DMS53 (cell line): ENCODE measurements around the gene ACKR1.

Source experiments
- DNase-seq: peaks from one replicate; lab custom pipeline; 2025; lab: John Stamatoyannopoulos, UW

ACKR1 gene

GRCh38 chr1:159204161-159205141 is at the start of gene ACKR1:
Gene ACKR1, plus strand, starts transcription at chr1:159204875. Its CDS starts 85 bp downstream, at chr1:159204960.
- DNase-seq = no peak

- peak; percentile 84 for DNase-seq
Observed at GRCh38 chr1:159161001-159161718, 43.5 kb upstream of the ACKR1 start.

- no peak for DNase-seq
Observed at GRCh38 chr1:159161719-159162026, 43.0 kb upstream of the ACKR1 start.

- DNase-seq = no peak
Observed at GRCh38 chr1:159162516-159163265, 42.0 kb upstream of the ACKR1 start.

- no peak for DNase-seq
Observed at GRCh38 chr1:159163614-159164228, 41.0 kb upstream of the ACKR1 start.

GRCh38 chr1:159168043-159168442 is 36.6 kb upstream of the ACKR1 start:
- no peak for DNase-seq

GRCh38 chr1:159170639-159171038 is 34.0 kb upstream of the ACKR1 start:
- DNase-seq = no peak

- DNase-seq = peak; percentile 68
Observed at GRCh38 chr1:159171254-159171687, 33.4 kb upstream of the ACKR1 start, which contains the start of gene CADM3. Gene CADM3, plus strand, starts transcription at chr1:159171615. Its CDS starts 151 bp downstream, at chr1:159171766.

- peak; percentile 78 for DNase-seq
Observed at GRCh38 chr1:159171688-159172501, 32.8 kb upstream of the ACKR1 start.

GRCh38 chr1:159172614-159173291 is 31.9 kb upstream of the ACKR1 start:
- DNase-seq = no peak

GRCh38 chr1:159173320-159173719 is 31.4 kb upstream of the ACKR1 start:
- no peak for DNase-seq

GRCh38 chr1:159175571-159175970 is 29.1 kb upstream of the ACKR1 start:
- no peak for DNase-seq

GRCh38 chr1:159177272-159177907 is 27.3 kb upstream of the ACKR1 start:
- peak; percentile 59 for DNase-seq

GRCh38 chr1:159179906-159180305 is 24.8 kb upstream of the ACKR1 start:
- no peak for DNase-seq

- no peak for DNase-seq
Observed at GRCh38 chr1:159180516-159180915, 24.2 kb upstream of the ACKR1 start.

GRCh38 chr1:159181328-159182024 is 23.2 kb upstream of the ACKR1 start:
- no peak for DNase-seq

- no peak for DNase-seq
Observed at GRCh38 chr1:159184201-159184600, 20.5 kb upstream of the ACKR1 start.

GRCh38 chr1:159185121-159185520 is 19.6 kb upstream of the ACKR1 start:
- peak; percentile 65 for DNase-seq

GRCh38 chr1:159187033-159187432 is 17.6 kb upstream of the ACKR1 start:
- peak; percentile 37 for DNase-seq
